Measurements from ENCODE around the gene NIPA2.

DNA sequence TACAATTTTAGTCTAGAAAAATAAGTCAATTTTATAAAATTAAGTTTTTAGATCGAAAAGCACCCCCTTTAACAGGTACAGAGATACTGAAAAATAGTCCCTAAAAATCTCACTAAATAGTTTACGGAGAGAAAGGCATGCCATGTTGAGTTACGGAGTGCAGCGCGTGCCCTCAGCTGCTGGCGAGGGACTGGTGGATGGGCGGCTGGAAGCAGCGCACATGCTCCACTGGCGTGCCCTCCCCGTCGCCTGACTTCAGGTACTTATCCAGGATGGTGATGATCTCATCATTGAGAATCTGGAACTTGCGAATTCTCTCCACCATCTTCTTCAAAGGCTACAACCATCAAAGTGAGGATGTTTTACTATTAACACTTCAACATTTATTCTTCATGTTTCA is 31.4 kb downstream of the NIPA2 start:
- TF ChIP-seq POLR2A (IDR thresholded peaks at IDR 0.05): no peak
- TF ChIP-seq, protein P1, sequence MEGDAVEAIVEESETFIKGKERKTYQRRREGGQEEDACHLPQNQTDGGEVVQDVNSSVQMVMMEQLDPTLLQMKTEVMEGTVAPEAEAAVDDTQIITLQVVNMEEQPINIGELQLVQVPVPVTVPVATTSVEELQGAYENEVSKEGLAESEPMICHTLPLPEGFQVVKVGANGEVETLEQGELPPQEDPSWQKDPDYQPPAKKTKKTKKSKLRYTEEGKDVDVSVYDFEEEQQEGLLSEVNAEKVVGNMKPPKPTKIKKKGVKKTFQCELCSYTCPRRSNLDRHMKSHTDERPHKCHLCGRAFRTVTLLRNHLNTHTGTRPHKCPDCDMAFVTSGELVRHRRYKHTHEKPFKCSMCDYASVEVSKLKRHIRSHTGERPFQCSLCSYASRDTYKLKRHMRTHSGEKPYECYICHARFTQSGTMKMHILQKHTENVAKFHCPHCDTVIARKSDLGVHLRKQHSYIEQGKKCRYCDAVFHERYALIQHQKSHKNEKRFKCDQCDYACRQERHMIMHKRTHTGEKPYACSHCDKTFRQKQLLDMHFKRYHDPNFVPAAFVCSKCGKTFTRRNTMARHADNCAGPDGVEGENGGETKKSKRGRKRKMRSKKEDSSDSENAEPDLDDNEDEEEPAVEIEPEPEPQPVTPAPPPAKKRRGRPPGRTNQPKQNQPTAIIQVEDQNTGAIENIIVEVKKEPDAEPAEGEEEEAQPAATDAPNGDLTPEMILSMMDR (IDR thresholded peaks at IDR 0.05): no peak
- TF ChIP-seq POLR2AphosphoS5 (IDR thresholded peaks at IDR 0.05): no peak
- no peak for TF ChIP-seq EP300 (IDR thresholded peaks at IDR 0.05)

Data from suprapubic skin (tissue), 4 donors.